Ovary (tissue), 3 donors: ENCODE measurements around the gene SGCD.

Source experiments
- CTCF ChIP-seq, 3 donors: fragments of 450-650 bp in 2 of 3; fragments of 200-600 bp in 1 of 3; IDR thresholded peaks; one replicate each; pipeline versions ENCODE4 v1.5.1 to v1.8.0; 2016 to 2022; ENCODE audit warnings: antibody characterized with exemption in 3 of 3, mild to moderate bottlenecking in 1 of 3
- EP300 ChIP-seq: sonication (generic); formaldehyde crosslinking; IDR thresholded peaks from one replicate; pipeline ENCODE4 v1.6.1; 2017; ENCODE audit warnings: antibody characterized with exemption
- POLR2A ChIP-seq: fragments of 450-650 bp; IDR thresholded peaks from one replicate; pipeline ENCODE4 v1.6.1; 2017; ENCODE audit warnings: antibody characterized with exemption, mild to moderate bottlenecking, moderate library complexity
- donor health status: DM: no; HTN: no; CAD: no.

DNA sequence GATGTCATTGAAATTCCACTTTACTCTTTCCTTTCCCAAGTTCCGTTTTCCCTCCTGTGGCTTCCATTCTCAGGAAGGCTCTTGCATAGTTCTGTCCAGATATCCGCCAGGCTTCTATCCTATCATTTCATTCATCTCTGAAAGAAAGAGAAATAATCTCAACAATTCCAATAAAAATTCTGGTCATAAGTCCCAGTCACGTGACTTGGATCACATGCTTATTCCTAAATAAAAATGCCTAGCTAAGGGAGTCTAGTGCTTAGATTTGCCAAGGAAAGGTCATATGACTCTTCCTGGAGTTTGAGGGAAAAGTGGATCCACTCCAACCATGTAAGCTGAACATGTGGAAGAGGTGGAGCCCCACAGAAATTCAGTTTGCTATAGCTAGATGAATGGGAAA, 377.2 kb downstream of the SGCD start:
- TF ChIP-seq CTCF (IDR thresholded peaks at IDR 0.05) (no peak), EP300 (no peak), POLR2A (no peak)
